CD4-positive, alpha-beta T cell treated with Interleukin-2 at 100 ng/mL for 4 hours (primary cell): ENCODE measurements around the gene DRC7.

ENCODE experiments used
- DNase-seq: peaks from one replicate; pipeline ENCODE4 v3.0.0-alpha.2; 2020; ENCODE audit warnings: low spot score

The DRC7 gene

DNA sequence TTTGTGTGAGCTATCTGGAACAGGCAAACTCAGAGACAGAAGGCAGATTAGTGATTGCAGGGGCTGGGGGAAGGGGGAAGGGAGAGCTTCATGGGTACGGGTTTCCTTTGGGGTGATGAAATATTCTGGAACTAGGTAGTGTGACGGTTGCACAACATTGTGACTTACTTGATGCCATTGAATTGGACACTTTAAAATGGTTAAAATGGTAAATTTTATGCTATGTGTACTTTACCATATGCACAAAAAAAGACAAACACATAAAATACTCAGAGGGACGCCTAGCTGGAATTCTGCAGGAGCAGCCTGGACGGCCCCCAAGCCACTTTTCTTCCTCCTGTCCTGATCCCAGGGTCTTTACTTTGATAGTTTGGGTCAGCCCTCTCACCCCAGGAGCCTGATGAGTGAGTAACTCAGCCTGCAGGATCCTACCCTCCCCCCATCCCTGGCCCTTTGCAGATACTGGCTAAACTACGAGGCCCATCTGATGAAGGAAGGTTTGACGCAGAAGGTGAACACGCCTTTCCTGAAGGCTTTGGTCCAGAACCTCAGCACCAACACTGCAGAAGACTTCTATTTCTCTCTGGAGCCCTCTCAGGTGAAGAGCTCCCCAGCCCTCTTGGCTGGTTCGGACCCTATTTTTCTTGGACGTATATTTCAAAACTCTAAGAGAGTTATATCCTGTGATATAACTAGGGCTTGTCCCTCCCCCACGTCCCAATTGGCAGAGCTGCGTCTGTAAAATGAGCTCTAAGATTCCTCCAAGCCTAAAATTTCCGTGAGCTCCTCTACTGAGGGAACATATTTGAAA lies 18.7 kb upstream of the DRC7 start:
- DNase-seq, result no peak

DNA sequence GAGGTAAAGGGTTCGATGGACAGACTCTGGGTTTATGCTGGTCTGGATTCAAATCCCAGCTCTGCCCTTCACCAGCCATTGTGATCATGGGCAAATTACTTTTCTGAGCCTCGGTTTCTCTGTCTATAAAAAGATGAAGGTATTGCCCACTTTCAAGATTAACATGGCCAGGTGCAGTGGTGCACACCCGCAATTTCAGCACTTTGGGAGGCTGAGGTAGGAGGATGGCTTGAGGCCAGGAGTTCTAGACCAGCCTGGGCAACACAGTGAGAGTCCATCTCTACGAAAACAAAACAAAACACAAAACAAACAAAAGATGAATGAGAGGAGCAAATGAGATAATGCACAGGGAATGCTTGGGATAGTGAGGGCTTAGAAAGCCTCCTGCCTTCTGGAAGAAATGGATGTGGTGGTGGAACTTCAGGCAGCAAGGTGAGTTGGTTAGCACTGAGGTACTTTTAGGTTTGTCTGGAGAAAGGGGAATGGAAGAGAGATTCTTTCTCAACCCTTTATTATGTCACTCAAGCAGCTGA lies 18.0 kb upstream of the DRC7 start:
- no peak for DNase-seq

DNA sequence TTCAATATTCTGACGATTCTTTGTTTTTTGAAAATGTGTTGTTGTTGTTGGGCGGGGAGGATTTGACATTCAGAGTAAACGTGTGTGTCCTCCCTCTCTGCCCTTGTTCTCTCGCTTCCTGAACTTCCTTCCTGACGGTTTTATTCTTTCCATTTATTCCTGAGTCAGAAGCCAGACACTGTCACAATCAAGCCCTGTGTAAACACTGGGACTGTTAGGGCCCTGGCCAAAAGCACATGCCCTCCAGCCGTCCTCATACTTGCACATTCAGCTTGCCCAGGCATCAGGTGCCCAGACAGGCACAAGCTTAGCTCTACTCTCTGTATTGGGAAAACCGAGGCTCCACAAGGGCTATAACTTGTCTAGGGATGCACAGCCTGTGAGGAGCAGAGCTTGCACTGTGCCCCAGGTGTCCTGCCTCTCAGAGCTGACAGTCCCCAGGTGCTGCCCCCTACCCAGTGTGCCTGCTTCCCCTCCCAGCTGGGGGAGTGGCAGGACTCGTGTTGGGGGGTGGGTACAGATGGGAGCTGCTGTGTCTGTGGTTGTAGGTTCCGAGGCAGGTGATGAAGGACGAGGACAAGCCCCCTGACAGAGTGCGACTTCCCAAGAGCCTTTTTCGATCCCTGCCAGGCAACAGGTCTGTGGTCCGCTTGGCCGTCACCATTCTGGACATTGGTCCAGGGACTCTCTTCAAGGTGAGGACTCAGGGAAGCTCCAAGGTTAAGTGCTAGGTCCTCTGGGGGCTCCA lies 16.8 kb upstream of the DRC7 start:
- DNase-seq, result no peak

DNA sequence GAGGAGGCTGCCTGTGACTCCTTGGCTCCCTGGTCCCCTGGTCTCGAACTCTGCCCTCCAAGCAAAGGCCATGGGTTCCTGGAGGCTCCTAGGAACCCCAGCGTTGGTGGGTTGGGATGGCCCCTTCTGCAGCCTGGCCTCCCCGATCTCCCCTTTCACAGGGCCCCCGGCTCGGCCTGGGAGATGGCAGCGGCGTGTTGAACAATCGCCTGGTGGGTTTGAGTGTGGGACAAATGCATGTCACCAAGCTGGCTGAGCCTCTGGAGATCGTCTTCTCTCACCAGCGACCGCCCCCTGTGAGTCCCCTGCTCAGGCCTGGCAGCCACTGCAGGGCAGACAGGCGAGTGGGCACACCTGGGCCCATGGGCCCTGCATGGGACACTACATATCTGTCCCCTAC lies 15.6 kb upstream of the DRC7 start:
- no peak for DNase-seq

DNA sequence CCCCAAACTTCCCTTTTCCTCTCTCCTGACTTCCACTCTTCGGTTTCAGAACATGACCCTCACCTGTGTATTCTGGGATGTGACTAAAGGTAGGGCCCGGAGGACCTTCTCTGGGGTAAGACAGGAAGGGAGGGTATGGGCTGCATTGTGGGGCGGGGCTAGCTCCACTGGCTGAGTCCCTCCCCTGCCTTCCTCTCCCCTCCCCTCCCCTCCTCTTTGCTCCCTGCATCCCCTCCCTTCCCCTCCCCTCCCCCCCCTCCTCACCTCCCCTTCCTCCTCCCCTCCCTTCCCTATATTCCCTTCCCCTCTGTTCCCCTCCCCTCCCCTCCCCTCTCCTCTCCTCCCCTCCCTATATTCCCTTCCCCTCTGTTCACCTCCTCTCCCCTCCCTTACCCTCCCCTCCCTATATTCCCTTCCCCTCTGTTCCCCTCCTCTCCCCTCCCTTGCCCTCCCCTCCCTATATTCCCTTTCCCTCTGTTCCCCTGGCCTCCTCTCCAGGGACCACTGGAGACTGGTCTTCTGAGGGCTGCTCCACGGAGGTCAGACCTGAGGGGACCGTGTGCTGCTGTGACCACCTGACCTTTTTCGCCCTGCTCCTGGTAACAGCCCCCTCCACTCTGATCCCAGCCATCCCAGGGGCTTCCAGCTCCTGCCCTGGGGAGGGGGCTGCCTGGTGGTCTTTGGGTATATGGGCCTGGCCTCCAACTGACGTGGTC lies 14.7 kb upstream of the DRC7 start:
- no peak for DNase-seq

DNA sequence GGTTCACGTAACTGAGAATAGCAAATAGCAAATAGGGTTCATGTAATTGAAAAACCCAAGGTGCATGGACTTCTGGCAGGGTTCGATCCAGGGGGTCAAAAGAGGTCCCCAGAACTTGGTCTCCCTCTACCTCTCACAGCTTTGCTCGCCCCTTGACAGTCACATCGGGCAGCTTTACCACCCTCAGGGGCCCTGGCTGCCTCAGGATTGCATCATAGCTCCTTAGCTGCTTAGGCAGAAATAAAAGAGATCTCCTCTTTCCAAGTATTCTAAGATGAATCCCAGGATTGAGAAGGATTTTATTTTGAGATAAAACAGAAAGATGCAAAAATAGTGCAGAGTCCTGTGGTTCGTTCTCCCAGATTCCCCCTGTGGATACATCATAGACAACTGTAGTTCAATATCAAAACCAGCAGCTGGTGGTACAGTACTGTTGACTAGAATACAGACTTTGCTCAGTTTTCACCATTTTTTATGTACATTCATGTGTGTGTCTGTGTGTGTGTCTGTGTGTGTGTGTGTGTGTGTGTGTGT lies 13.7 kb upstream of the DRC7 start:
- no peak for DNase-seq

DNA sequence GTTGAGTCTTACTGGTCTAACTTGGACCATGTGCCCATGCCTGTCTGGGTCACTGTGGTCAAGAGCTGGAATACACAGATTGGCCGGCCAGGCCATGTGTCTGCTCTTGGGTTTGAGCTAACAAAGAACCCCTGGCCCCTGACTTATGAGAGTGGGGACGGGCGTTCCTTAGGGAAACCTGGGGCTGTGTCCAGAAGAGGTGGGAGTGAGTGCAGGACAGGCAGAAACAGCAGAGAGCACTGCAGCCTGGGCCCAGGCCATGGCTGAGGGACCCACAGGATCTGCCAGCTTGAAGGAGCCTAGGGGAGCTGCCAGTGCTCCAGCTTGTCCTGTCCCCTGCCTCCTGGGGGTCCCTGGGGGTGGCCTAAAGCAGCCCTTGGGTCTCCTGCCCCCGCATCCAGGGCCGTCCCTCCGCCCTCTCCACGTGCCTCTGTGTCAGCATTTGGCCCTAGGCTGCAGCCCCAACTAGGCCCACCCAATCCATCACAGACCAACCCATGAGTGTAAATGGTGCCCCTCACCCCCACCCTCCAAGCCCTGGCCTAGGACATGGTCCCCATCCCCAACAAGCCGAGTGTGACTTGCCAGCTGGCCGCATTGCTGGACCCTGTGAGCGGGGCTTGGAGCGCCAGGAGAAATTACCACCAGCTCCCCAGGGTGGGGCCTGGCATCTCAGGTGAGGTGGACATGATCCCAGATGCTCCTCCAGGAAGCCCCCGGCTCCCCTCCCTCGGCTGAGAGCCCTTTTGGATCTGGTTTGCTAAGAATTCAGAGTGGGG lies 12.5 kb upstream of the DRC7 start:
- DNase-seq, result no peak

DNA sequence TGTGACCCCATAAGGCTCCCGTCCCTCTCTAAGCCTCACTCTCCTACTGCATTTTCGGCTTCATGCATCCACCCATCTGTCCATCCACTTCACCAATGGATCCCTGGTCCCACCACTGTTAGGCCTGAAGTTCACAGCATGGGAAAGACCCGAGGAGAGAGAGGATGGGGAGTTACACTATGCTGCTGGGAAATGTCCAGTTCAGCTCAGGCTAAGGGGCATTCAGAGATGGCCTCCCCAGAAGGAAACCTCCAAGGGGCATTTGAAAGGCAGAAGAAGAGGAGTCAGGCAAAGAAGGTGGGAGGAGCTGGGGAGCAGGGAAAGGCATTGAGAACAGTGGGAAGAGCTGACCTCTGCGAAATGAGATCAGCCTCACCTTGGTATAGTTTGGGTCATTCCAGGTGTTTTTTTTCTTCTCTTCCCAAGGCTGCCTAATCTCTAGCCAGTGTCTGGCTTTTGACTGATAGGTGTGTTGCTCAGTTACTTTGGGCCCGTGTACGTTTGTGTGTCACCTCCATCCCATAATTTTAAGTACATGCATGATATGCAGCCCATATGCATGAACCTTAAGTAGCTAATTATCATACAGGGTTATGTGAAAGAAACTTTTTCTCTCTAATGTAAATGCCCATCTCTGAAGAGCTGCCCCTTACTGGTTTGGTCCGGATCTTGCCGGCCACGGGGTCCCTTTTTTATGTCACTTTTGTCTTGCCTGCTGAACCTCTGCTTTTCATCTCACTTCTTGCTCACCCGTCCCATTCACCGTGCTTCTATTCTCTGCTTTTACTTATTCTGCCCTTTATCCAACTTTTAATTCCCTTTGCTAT lies 11.6 kb upstream of the DRC7 start:
- DNase-seq, result no peak

DNA sequence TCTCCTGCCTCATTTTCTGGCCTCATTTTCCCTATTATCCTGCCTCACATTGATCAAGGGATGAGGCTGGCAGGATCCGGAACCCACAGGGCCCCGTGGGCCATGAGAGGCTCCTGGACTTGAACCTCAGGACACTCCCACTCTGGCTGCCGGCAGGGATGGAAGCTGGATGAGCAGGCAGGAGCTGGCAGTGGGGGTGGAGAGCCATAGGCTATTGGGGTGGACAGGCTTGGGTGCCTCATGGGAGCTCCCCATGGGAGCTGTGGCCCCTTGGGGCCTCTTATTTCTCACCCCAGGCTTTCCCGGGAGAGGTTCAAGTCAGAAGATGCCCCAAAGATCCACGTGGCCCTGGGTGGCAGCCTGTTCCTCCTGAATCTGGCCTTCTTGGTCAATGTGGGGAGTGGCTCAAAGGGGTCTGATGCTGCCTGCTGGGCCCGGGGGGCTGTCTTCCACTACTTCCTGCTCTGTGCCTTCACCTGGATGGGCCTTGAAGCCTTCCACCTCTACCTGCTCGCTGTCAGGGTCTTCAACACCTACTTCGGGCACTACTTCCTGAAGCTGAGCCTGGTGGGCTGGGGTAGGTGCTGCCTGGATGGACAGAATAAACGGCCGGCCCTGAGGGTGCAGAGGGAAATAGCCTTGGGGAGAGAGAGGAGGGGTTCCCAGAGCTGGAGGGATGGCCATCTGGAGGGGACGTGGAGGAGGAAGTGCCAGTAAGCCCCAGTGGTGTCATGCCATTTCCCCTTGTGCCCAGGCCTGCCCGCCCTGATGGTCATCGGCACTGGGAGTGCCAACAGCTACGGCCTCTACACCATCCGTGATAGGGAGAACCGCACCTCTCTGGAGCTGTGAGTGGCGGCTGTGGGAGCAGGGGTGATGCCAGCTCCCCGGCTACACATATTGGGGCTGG lies 10.7 kb upstream of the DRC7 start:
- no peak for DNase-seq

DNA sequence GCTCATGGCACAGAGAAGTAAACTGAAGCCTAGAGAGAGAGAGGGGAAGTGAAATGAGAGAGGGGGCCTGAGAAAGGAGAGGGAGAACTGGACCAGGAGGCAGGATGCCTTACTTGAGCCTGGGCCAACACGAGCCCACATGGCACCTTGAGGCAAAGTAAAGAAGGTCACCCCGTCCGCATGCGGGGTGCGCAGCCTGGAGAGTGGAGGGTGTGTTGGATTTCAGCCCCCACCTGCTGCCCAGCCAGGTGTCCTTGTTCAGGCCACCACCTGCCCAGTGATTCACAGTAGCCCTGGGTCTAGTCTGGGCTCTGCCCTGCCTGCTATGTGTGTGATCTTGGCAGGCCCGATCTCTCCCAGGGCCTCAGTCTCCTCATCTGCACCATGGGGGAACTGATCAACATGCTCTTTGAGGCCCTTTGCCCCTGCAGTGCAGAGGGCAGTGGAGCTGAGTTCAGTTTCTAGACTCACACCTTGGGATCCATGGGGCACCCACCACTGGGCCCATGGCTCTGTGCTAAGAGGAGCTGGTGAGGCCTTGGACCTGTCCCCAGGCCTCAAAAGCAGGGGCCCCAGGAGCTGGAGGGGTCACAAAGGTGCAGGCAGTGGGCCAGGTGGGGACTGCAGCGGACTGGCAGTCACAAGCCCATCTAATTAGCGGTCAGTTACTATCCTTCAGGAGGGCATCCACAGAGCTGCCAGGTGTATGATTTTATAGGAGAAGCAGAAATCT lies 9.8 kb upstream of the DRC7 start:
- DNase-seq, result no peak

DNA sequence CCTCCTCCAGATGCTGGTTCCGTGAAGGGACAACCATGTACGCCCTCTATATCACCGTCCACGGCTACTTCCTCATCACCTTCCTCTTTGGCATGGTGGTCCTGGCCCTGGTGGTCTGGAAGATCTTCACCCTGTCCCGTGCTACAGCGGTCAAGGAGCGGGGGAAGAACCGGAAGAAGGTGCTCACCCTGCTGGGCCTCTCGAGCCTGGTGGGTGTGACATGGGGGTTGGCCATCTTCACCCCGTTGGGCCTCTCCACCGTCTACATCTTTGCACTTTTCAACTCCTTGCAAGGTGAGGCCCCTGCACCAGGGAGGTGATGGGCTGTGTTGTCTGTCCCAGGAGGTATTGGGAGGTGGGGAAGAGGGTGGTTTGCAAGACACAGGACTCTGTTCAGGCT lies 9.0 kb upstream of the DRC7 start:
- DNase-seq, result no peak

DNA sequence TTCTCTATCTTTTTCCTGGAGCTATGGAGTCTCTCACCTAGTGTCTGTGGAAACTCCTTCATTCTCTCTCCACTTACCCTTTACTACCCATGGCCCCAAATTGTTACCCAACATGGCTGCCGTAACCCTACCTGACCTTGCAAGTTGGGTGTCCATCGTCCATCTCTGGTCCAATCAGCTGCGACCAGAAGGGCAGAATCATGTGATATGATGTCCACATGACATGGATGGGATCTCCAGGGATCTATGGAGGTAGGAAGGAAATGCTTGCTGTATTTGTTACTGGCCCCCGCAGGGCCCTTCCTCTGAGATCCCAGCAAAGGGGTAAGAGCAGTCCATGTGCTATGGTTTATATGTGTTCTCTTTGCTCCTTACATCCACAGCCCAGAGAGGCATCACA lies 8.0 kb upstream of the DRC7 start:
- no peak for DNase-seq

DNA sequence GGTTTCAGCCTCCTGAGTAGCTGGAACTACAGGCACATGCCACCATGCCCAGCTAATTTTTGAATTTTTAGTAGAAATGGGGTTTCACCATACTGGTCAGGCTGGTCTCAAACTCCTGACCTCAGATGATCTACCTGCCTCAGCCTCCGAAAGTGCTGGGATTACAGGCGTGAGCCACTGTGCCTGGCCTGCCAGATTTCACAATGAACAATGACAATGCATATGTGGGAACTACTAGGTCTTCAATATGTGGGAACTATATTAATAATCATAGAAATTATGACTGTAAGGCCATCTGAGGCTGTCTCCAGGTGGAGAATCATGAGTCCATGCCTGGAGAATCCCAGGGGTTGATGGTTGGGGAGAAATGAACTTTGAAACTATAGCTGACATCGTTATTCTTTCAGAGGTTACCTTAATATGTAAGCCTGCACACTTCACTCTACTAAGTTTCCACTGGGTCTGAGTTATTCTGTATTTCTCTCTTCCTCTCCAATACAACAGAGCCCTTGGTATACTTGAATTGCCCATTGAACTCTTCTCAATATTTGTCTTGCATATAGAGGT lies 7.2 kb upstream of the DRC7 start:
- DNase-seq, result no peak

DNA sequence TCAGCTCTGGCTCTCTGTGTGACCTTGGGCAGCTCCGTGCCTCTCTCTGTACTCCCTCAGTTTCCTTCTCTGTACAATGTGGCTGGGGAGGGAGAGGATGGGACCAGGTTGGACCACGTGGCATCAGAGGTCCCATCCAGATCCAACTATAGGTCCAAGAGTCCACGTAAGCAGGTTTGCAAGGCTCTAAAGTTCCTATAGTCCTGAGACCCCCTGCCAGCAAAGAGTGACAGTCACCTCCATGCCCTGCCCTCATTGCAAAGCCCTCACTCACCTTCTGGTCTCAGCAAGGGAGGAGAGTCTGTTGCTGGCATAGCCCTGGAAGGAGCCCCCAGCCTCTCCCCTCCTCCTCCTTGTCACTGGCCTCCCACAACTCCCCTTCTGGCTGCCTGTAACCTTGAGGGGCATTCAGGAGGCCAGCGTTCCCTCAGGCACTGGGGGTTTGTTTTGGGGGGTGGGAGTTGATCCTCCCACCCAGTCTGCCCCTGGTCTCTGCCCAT lies 6.1 kb upstream of the DRC7 start:
- no peak for DNase-seq

DNA sequence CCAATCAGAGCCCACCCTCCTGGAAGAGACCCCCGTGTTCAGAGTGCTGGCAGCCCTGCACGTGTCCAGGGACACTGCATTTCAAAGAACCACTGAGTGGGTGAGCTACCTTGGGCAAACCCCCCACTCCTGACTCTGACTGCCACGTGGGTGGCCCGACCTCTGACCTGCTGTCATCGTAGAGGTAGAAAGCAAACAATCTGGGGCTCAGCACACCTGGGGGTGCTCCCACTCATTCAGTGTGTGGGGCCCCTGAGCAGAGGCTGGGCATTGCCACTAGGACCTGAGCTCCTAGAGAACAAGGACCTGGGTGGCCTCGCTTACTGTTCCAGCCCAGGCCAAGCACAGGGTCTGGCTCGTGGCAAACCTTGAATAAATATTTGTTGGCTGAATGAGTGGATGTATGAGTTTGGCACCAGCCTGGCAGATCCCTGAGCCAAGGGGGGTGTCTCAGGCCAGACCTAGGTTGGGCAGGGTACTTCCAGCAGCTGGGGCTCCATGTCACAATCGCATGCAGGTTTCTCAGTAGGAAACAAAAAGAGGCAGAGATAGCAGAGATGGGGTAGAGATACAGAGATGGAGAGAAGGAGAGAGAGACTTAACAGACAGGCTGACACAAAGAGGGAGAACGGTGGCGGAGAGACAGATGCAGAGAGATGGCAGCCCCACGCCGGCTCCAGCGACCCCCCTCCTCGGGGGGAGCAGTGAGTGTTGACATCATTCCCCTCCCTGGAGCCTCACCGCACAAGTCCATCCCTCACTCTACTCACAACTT lies 5.4 kb upstream of the DRC7 start:
- no peak for DNase-seq

DNA sequence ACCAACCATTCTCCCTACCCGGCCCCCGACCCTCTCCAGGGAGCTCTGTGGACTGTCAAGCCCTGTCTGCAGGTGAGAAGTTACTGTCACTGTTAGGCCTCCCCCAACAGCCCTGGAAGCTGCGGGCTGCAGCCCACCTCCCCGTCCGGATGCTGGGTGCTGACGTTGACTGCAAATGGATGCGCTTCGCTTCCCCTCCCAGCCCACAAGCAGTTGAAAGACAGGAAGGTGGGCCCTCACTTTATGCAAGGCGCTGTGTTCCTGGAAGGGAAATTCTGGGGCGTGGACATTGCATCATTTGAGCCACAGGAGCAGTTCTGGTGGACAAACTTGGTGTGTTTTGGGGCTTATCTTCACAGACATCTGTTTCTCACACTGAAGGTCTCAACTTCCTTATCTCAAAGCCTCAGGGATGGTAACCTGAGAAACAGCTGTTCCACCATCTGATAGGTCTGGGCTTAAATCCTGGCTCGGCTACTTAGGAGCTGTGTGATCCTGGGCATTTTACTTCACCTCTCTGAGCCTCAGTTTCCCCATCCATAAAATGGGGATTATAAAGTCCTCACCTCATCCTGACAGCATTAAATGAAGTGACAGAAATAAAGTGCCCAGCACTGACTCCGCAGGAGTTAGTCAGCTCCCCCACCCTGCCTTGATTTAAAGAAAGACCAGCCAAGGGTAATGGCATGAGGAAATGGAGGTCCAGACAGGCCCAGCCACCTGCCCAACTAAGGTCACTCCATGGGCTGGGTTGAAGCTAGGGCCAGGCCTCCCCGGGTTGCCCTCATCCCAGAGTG lies 4.6 kb upstream of the DRC7 start:
- DNase-seq, result peak; percentile 19
